GM19193 (cell line): ENCODE data around the gene ZBTB7C.

Source experiments
- POLR2A ChIP-seq: IDR thresholded peaks from 4 replicates; pipeline ENCODE4 v1.6.1; 2011; ENCODE audit not compliant: insufficient read depth, insufficient read length; ENCODE audit errors: extremely low read depth

The ZBTB7C gene

DNA sequence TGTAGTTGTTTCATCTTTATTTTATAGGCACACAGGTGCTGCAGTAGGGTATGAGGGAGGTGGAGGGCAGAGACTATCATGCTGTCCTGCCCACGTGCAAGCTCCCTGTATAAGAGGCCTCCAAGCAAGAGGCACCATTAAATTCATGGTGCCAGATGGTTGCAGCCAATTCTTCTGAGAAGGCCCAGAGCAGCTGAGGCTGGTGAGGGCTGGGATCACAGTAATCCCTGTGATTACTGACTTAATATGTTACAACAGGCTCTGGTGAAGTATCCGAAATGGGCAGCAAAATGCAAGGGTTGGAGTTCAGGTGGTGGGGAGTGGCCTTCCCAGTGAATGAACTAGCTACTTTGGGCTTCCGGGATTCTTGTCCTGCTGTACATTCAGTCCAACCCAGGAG is 286.8 kb downstream of the ZBTB7C start:
- TF ChIP-seq POLR2A = no peak

DNA sequence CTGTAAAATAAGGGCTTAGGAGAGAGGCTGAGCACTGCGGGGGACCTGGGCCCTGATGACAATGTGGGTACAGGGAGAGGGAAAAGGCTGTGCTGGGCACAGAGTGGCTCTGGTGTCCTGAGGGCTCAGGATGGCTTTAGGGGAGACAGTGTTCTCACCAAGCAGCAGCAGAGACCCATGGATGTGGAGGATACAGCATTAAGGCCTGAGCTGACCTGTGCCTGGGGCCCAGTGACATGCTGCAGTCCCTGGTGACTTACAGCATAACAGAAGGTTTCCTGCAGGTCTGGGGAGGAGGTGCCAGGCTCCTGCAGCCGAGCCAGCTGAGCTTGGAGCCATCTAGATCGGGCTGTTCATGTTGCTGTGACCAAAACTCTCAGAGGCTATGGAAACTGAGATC is 287.4 kb downstream of the ZBTB7C start:
- no peak for TF ChIP-seq POLR2A

DNA sequence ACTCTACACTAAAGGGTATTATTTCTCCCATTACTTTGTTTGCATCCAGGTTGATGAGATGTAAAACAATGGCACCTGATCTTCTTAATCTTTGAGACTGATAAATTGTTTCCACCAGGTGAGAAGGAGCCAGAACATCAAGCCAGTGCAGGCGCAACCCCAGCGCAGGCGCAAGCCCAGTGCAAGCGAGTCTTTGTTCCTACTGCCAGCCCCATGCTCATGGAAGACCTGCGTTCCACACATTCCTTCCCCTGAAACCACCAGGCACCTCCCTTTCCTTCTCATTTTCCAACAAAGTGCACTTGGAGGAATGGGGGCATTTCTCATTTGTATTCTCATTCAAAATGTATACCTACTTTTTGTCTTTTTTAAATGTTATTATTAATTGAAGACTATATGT is 290.0 kb downstream of the ZBTB7C start:
- TF ChIP-seq POLR2A = no peak

DNA sequence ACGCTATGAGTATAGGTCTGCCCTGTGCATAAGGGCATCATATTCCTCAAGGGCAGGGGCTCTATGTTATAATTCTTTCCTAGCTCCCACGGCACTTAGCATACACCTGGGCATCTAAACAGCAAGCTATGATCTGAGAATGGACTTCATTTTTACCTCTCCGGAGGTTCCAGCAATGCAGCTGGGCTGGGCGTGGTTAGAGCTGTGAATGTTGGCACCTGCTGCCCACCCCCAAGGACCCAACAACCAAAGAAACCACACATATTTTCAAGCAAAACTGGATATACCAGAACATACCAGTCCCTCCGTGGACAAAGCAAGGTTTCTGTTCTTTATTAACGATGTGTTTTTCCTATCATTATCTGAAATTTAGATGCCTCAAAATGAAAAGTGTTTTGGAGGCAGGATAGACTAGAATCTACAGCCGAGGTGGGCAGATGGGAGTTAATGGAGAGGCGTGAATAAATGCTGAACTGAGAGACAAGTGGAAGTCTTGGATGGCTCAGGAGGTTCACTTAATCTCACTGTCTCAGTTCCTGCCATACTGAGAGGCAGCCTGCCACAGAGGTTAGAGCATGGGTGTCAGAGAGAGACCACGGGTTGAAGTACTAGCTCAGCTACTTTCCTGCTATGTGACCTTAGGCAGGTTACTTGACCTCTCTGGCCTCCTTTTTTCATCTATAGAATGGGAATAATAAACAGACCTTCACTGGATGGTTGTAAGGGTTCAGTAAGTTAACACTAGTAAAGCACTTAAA is 292.1 kb downstream of the ZBTB7C start:
- no peak for TF ChIP-seq POLR2A

DNA sequence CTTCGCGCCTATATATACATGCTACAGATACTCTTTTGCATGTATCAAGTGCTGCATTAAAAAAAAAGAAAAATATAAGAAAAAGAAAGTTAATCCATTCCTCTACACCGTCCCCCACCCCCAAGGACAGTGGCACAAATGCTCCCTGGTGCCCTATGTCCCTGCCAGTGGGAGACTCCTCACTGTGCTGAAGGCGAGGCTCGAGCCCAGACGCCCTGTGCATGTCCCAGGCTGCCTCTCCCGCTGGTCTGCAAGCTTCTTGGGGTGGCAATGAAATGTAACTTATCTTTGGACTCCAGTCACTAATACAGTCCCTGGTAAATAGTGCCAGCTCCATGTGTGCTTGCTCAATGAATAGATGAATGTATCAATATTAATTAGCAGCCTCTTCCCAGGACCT is 293.2 kb downstream of the ZBTB7C start:
- no peak for TF ChIP-seq POLR2A

DNA sequence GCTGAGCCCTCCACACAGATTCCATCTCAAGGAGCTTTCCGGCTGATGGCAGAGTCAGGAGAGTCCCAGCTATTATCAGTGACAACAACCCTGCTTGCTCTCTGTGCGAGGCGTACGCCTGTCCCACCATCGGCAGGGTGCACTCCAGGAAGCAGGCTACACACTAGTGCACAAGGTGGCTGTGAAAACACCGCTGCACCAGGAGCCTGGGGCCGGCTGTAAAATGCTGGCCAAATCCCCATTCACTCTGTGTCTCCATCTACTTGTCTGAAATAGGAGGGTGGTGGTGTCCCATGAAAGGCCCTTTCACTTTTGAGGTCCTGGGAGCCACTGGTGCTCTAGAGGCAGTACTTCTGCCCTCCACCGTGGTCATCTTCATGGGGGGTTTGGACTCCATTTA is 295.5 kb downstream of the ZBTB7C start:
- no peak for TF ChIP-seq POLR2A

DNA sequence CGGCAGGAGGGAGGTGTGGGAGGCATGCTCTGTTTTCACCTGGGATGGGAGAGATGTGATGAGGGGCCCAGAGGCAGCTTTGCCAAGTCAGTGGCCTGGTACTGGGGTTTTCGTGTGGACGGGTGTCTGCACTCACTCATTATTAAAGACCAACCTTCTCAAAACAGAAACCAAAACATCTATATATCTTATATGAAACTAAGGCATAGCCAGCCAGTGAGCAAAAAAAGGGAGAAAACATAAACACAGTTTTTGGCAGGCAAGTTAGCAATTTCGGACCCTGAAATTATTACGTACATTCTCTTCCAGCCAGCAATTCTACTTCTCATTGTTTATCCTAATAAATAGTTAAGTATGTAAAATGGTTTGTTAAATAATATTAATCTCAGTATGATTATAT is 297.6 kb downstream of the ZBTB7C start:
- TF ChIP-seq POLR2A = no peak

DNA sequence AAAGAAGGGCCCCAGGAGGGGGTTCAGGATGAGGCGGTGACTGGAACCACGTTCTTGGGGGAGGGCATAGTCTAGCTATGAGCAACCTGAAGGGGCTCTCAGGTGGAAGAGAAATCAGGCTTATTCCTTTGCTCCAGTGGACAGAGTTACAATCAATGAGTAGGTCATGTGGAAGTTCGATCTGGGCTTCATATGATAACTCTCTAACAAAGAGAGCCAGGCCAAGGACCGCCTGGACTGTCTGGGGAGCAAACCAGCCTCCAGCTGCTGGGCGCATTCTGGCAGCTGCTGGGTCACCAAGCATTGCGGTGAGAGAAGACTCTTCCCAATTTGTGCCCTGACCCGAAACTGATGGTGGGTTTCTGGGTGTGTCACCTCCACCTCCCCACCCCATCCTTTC is 298.4 kb downstream of the ZBTB7C start:
- no peak for TF ChIP-seq POLR2A

DNA sequence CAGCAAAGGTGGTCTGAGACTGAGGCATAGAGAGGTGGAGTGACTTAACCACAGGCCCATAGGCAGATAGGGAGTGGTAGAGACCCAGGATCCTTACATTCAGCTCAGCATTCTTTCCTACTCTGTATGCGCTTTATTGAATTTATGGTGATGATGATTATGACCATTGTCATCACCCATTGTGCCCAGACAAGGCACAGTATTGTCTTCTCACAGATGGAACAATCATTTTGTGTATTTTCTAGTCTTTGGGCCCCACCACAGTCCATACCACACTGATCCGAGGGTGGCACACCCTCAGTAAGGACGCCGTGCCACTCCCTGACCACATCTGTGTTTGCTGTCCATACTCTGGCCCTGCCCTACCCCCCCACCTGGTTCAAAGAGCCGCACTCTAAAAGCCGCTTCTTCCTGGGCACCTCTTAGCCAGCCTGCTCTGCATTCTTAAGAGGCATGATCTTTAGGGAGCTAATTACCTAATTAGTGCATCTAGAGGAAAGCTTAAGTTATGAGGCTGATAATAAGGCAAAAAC is 299.2 kb downstream of the ZBTB7C start:
- no peak for TF ChIP-seq POLR2A

DNA sequence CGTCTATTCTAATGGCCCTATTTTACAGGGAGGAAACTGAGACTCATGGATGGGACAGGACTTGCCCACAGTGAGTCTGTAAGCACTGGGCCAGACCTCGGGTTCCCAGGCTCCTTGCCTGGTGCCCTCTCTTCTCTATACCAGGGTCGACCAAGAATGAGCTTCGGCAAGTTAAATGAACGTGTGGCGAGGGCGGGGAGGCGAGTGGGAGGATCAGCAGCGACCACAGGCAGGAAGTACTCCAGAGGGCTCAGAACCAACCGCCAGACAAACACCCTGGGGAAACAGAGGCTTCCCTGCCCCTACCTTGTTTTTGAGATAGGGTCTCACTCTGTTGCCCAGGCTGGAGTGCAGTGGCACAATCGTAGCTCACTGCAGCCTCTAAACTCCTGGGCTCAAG is 301.0 kb downstream of the ZBTB7C start:
- no peak for TF ChIP-seq POLR2A

DNA sequence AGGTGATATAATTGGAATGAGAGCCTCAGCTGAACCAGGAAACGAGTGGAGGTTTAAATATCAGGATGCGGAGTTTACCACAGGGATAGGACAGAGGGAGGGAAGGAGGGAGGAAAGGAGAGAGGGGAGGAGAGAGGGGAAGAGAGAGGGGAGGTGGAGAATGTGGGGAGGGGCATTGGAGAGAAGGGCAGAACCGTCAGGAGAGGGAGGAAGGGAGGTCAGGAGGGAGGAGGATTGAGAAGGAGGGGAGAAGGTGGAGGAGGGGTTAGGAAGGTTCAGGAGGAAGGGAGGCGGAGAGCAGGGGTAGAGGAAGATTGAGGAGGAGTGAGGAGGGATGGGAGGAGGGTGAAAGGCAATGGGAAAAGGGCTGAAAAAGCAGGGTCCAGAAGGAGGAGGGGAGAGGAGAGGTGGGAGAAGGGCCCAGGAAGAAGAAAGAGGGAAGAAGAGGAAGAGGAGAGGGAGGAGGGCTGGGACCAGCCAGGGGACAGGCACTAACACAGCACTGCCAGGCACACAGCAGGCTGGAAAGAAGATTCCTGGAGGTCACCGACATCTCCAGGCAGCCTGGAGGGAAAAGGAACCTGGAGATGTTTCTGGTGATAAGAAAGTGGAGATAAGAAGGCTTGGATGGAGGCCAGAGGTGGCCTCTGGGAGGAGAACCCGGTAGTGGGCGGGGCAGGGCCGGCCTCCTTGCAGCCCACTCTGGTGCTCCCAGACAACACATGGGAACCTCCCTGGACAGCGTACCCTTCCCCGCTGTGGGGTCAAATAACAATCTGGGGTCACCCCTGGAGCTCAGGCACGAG is 302.0 kb downstream of the ZBTB7C start:
- TF ChIP-seq POLR2A = no peak

DNA sequence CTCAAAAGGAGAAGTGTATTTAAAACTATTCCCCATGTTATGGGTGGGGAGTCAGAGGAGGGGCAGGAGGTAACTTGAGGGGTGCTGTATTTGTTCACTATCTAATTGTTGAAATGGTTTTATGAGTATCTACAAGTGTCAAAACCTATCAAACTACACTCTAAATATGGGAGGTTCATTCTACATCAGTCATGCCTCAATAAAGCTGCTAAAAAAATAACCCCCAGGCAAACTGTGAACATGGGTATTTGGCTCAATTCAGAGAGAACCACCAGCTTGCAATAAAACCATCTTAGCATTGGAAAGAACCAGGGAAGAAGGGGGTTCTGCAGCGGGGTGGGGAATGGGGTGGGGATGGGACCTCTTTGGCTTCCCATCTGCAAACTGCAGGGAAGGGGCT is 302.7 kb downstream of the ZBTB7C start:
- TF ChIP-seq POLR2A = no peak

DNA sequence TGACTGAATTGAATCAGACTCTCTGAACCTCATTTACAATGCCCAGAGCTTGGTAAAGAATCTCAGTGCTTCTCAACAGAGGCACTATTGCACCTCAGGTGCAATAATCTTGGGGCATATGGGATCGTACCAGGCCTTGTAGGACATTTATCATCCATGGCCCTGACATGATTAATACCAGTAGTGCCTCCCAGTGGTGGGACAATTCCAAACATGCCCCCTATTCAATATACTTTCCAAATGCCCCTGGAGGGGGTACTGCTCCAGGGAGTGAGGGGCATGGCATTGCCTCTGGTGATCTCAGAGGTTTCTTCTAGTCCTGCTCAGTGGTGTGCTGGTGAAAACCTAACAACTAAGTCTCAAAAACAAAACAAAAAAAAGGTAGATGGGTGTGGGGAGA is 303.9 kb downstream of the ZBTB7C start:
- no peak for TF ChIP-seq POLR2A

DNA sequence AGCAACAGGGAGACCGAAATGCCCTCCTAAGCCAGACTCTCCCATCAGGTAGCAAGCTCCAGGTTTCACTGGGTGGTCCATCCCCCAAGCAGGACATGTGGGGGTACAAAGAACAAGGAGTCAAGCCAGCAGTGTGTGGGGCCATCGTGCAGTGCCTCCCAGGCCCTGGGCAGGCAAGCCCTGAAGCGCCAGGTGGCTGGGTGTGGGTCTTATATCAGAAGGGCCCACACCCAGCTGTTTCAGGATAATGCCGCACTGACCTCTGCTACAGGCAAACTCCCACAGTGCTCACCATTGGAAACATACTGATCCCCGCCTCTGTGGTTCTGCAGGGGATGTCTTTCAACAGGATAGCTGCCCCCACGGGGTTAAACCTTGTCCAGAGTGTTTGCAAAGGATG is 304.5 kb downstream of the ZBTB7C start:
- TF ChIP-seq POLR2A = no peak

DNA sequence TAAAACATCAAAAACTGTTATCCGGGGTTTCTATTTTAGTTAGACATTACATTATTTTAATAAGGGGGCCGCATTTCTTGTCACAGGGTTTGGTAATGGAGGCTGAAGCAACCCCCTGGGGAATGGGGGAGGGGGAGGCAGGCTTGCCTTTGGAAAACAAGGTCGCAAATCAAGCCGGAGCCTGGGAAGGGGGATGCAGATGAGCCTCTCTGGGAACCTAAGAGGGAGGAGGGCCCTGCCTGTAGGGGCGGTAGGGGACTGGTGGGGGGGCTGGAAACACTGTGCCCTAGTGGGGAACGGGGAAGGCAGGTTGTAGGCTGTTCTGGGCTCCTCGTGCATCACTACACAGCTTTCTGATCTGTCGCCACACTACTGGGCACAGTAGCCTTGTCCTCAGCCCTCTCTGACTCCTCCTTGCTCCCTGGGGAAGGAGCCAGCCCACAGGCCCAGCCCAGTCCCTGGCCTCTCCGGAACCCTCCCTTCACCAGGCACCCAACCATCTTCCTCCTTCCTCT is 308.5 kb downstream of the ZBTB7C start:
- no peak for TF ChIP-seq POLR2A

DNA sequence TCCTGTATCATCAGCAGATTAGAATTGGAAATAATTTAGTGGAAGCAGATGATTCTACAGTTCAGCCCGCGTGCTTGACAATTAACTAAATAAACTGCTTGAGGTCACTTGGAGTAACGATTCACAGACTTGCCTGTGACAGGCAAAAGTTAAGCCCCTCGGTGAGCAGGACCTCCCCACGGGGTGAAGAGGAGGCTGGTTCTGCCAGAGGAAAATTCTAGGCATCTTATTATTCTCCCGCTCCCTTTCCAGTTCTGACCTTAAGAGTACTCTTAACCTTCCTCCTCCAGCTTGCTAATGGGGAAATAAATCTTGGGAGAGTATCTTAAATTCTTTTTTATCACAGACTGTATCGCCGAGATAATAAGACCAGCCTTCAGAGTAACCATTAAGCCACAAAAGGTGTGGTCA is 309.0 kb downstream of the ZBTB7C start:
- TF ChIP-seq POLR2A = no peak
